GM12892 (cell line): Measurements from ENCODE around the gene GCC1.

Source experiments
- POLR2A ChIP-seq: IDR thresholded peaks from 2 replicates; pipeline ENCODE4 v1.6.1; 2011; ENCODE audit warnings: low read depth, low read length, control low read depth
- POLR2AphosphoS5 ChIP-seq: IDR thresholded peaks from 2 replicates; pipeline ENCODE4 v1.6.1; 2011; ENCODE audit warnings: low read depth, low read length, control low read depth
- TAF1 ChIP-seq: IDR thresholded peaks from 2 replicates; pipeline ENCODE4 v1.6.1; 2011; ENCODE audit warnings: low read depth, mild to moderate bottlenecking, control low read depth, low read length, borderline replicate concordance

DNA sequence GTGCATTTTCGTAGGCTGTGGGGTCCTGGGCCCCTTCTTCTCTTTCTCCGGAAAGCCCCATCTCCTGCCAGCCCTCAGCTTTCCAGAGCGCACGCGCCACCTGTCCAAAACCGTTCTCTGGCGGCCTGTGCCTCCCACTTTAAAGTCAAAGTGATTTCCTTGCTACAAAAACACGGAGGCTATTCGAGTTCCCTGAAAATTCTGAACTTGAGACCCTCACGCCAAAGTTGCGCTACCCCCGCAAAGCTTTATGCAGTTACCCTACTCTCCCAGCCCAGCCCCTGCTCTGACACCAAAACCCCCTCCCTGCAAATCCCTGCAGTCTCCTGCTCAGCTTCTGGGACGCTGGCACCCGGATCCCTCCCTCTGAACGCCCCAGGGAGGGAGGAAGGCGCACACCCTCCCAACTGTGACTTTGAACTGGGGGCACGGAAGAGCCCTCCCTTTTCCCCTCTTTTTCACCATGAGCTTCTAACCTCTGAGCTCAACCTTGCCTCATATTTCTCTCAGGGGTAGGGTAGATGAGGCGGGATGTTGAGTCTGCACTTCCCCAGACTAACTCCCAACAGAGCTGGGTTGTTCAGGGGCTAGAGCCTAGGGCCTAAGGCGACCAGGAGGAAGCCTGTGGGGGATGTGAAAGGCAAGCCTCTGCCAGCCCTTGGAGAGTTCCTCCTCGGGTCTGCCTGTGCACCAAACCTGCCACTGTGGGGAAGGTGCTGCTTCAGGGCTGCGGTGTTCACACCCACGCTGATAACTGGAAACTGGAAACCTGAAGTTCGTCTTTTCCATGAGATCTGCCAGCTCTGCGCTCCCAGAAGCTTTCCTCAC lies 35.2 kb upstream of the GCC1 start:
- TF ChIP-seq POLR2A (no peak), POLR2AphosphoS5 (no peak), TAF1 (no peak)
